HG03025 (cell line): ENCODE measurements around the gene TXNRD2.
"Not testable (repeated sequence)": the region's sequence is repeated elsewhere in the genome, so short reads cannot be mapped to it uniquely, and the experiment has no call there.

Source experiments
- ATAC-seq: cut with Tn5 transposase; IDR thresholded peaks from one replicate; pipeline ENCODE4 v1.9.1; 2021; ENCODE audit warnings: mild to moderate bottlenecking, moderate library complexity; ENCODE audit not compliant: unreplicated experiment, low FRiP score

The TXNRD2 gene

GRCh38 chr22:19929586-19930550 is 11.8 kb downstream of the TXNRD2 start:
- no peak for ATAC-seq

DNA sequence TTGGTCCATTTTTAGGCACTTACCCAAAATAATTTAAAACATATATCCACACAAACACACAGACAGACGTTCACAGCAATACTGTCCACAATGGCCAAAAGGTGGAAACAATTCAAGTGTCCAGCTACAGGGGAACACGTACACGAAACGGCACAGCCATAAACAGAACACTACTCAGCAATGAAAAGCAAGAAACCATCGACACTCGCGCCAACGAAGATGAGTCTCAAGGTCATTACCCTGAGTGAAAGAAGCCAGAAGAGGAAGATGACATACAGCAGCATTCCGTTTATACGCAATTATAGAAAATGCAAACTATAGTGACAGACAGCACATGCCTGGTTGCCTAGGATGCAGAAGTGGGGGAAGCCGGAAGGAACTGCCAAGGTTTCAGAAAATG is 13.4 kb downstream of the TXNRD2 start:
- no peak for ATAC-seq

DNA sequence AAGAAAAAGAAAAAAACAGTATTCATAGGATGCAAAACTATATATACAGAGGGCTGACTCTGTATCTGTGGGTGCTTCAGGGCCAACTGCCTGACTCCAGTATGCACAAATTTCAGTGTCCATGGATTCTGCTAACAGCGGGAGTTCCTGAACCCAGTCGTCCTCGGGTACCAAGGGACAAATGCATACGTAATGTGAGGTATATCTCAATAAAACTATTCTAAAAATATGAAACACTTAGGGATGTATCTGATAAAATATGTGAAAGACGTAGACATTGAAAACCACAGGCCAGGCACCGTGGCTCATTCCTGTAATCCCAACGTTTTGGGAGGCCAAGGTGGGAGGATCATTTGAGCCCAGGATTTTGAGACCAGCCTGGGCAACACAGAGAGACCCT is 13.9 kb downstream of the TXNRD2 start:
- ATAC-seq, result no peak

GRCh38 chr22:19926028-19926427 is 15.6 kb downstream of the TXNRD2 start:
- ATAC-seq, result not testable (repeated sequence)

DNA sequence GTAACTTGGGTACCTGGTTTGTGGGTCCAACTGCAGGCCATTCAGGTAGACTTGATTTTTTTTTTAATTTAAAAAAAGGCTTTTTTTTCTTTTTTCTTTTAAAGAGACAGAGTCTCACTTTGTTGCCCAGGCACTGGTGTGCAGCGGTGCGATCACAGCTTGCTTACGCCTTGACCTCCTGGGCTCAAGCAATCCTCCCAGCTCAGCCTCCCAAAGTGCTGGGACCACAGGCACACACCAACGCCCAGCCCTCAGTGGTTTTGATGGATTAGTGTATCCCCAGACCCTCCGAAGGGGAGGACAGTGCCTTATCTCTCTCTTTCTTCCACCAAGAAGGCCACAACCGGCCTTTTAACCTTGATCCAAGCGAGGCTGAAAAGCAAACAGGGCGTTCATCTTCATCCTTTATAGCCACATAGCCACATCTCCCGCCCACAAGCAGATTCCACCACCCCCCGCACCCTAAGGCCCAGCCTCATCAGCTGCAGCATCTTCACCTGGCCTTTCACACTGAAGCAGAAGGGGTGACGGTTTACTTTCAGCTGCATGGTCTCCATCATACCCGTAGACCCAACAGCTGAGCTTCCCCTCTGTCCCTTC is 17.6 kb downstream of the TXNRD2 start:
- ATAC-seq, result no peak

- no peak for ATAC-seq
These were observed 20.0 kb downstream of the TXNRD2 start for GRCh38 chr22:19921544-19922081.

DNA sequence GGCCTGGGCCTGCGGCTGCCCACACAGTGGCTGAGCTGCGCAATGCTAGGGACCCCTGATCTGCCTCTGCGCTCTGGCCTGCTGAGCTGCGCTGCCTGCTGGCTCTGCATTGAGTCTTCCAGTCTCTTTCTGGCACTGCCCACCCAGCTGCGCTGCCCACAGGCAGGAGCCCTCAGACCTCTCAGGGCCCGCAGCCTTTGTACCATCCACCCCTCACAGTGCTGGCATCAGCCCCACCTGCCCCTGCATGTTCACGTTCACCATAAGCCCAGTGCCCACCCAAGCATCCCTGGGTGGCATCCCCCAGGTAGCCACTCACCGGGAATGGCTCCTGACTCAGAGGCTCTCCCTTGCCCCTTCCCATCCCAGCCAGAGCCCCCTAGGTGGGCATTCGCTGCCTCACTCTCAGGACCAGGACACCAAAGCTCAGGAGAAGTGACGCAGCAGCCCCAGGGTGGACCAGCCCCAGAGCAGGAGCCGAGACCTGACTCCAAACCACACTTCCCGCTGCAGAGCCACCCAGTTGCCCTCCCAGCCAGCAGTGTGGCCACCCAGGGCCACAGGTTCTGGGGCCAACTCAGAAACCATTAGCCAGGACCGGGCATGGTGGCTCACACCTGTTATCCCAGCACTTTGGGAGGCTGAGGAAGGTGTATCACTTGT is 21.8 kb downstream of the TXNRD2 start:
- no peak for ATAC-seq

- no peak for ATAC-seq
These were observed 23.1 kb downstream of the TXNRD2 start for GRCh38 chr22:19918332-19919106.

DNA sequence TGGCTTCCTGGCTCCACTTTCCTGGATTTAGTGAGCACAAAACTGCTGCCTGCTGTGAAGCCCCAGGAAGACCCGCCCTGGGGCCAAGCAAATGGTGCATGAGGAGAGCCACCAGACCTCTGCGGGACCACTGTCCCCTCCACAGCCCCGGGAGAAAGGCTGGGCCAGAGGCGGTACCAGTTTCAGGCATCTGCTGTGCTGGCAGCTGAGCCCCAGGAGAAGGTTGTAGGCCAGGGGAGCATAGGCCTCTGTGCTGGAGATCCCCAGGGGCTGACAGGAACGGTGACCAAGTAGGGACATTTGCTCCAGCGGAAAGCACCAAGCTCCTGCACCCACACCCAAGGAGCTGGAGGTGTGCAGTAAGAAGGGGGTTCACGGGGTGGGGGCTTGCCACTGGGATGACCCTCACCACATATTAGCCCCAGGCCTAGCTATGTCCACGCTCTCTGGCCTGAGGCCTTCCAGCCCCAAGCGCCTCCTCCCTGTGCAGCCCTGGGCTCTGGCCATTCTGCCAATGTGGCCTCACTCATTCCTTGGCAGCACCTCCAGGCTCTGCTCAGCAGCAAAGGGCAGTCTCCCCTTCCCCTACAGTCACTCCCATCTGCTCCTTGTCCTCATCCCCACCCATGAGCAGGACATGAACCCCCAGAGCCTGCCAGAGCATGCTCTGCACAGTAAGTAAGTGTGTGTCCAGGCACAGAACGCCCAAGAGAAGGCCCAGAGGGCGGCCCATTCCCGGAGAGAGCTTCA is 24.1 kb downstream of the TXNRD2 start:
- ATAC-seq, result no peak

- no peak for ATAC-seq
These were observed 24.7 kb downstream of the TXNRD2 start for GRCh38 chr22:19916941-19917340.

DNA sequence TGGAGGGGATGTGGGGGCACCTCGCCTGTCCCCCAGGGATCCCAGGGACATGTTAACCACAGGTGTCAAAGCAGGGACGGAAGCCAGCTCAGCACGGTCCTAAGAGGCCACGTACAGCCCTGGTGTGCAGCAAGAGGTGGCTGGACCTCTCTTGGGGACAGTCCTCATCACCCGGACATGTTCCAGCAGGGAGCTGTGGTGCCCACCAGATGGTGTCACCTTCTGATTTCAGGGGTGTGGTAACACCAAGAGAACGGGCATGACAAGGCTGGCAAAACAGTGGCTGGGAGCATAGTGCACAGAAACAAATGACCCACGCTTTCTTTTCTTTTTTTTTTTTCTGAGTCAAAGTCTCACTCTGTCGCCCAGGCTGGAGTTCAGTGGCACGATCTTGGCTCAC is 25.6 kb downstream of the TXNRD2 start:
- no peak for ATAC-seq

GRCh38 chr22:19915287-19915954 is 26.2 kb downstream of the TXNRD2 start:
- ATAC-seq, result no peak

GRCh38 chr22:19914201-19914943 is 27.2 kb downstream of the TXNRD2 start:
- no peak for ATAC-seq

DNA sequence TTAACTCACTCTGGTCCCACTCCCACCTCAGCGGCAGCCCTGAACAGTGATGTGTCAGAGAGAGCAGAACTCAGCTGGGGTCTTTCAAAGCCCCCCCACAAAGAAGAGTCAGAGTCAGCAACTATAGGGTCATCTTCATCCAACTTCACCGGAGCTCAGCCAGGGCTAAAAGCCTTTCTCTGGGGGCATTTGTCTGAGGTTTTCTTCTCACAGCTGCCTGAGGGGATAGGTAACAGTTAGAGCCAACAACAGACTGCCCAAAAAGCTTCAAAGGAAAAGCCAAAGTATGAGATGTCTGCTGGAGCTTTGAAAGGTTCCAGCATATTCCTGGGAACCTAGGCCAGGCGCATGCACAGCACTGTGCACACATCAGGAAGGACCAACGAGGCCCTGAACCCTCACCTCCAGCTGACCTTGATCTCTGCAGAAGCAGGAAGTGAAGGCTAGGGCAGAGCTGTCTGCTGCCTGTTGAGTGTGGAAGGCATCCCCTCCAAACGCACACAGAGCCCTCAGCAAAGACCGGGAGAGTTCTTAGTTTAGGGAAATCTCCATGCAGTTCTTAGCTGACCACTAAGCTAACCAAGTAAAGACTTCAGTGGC is 28.2 kb downstream of the TXNRD2 start:
- ATAC-seq, result no peak

GRCh38 chr22:19912271-19912999 is 29.2 kb downstream of the TXNRD2 start:
- ATAC-seq, result no peak

DNA sequence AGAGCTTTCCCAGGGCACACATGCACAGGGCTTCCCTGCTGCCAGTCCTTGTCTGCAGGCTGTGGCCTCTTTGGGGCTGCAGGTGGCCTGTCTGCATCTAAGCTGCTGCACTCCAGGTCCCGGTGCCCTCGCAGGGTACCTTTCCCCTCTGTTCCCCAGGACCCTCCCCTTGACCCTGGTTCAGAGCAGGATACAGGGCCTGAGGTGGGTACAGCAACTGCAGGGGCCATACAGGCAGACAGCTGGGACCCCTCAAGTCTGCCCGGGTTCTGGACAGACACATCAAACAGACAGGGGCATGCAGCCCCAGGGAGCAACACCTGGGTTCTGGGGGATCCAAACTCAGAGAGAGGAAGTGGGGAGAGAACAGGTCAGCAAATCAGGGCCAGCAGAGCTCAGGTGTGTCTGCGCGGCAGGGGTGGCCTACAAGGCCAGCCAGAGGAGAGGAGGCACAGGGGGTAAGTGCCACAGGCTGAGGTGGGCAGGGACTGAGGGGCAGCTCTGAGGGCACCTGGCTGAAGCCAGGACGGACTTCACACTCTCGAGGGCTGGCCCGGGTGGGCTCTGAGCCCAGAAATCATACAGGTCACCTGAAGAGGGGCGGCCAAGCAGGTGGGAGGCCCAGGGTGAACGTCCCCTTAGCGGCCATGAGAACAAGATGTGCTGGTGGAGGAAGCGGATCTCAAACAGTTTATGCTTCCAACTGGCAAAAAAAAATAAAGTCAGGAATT is 29.9 kb downstream of the TXNRD2 start:
- ATAC-seq, result no peak
